ENCODE data around the gene WWOX. TPM values are rescaled to one million over a fixed set of nuclear protein-coding genes. Genes with fewer than 3 reads are reported as not detected.
A peak's percentile ranks its signal among the peaks of the same experiment; 100 is the strongest.

The WWOX gene
- total RNA-seq, 1 donor: 8.2 TPM

- no peak for TF ChIP-seq CTCF (IDR thresholded peaks at IDR 0.05; ENCODE audit: insufficient read depth, low read depth, low read length)
- DNase-seq (ENCODE audit: low read depth): peak; percentile 98
- H3K4me3 ChIP-seq (ENCODE audit: low read depth, low read length): peak overlapping the region; percentile 50
These were observed 211.6 kb downstream of the WWOX start for GRCh38 chr16:78310990-78311561.

- TF ChIP-seq CTCF (IDR thresholded peaks at IDR 0.05; ENCODE audit: insufficient read depth, low read depth, low read length): no peak
- no peak for DNase-seq (ENCODE audit: low read depth)
- no peak overlapping the region for H3K4me3 ChIP-seq (ENCODE audit: low read depth, low read length)
These were observed 212.4 kb downstream of the WWOX start for GRCh38 chr16:78311831-78312230.

- TF ChIP-seq CTCF (IDR thresholded peaks at IDR 0.05; ENCODE audit: insufficient read depth, low read depth, low read length): no peak
- no peak for DNase-seq (ENCODE audit: low read depth)
- H3K4me3 ChIP-seq (ENCODE audit: low read depth, low read length): no peak overlapping the region
These were observed 218.2 kb downstream of the WWOX start for GRCh38 chr16:78317564-78318240.

GRCh38 chr16:78321620-78322360 lies 222.3 kb downstream of the WWOX start:
- no peak for TF ChIP-seq CTCF (IDR thresholded peaks at IDR 0.05; ENCODE audit: insufficient read depth, low read depth, low read length)
- H3K4me3 ChIP-seq (ENCODE audit: low read depth, low read length): no peak overlapping the region
- DNase-seq (ENCODE audit: low read depth): no peak

GRCh38 chr16:78323315-78323714 lies 223.9 kb downstream of the WWOX start:
- no peak for TF ChIP-seq CTCF (IDR thresholded peaks at IDR 0.05; ENCODE audit: insufficient read depth, low read depth, low read length)
- DNase-seq (ENCODE audit: low read depth): no peak
- no peak overlapping the region for H3K4me3 ChIP-seq (ENCODE audit: low read depth, low read length)

- DNase-seq (ENCODE audit: low read depth): peak; percentile 70
- no peak overlapping the region for H3K4me3 ChIP-seq (ENCODE audit: low read depth, low read length)
- TF ChIP-seq CTCF (IDR thresholded peaks at IDR 0.05; ENCODE audit: insufficient read depth, low read depth, low read length): no peak
These were observed 225.3 kb downstream of the WWOX start for GRCh38 chr16:78324649-78325285.
